Measurements from ENCODE around the gene CES2.
A peak's percentile ranks its signal among the peaks of the same experiment; 100 is the strongest.

CES2 gene

GRCh38 chr16:66945939-66946338 lies 10.6 kb downstream of the CES2 start:
- Mint-ChIP-seq H3K36me3 (ENCODE audit: low read depth) (peaks cover 25% of the 10 kb centered on the region), H3K27ac (no peak overlapping the region), H3K9me3 (no peaks in the 10 kb centered on the region), H3K4me3 (no peak overlapping the region), H3K4me1 (no peaks in the 10 kb centered on the region), H3K27me3 (ENCODE audit: low read depth) (peaks cover 3% of the 10 kb centered on the region)
- no peak for TF ChIP-seq CTCF (IDR thresholded peaks at IDR 0.05; ENCODE audit: unreplicated experiment in 3 of 3)

GRCh38 chr16:66946541-66946940 lies 11.2 kb downstream of the CES2 start:
- Mint-ChIP-seq H3K4me3 (no peak overlapping the region), H3K36me3 (ENCODE audit: low read depth) (peaks cover 24% of the 10 kb centered on the region), H3K4me1 (no peaks in the 10 kb centered on the region), H3K27ac (no peak overlapping the region), H3K9me3 (peaks cover 3% of the 10 kb centered on the region), H3K27me3 (ENCODE audit: low read depth) (peaks cover 3% of the 10 kb centered on the region)
- TF ChIP-seq CTCF (IDR thresholded peaks at IDR 0.05; ENCODE audit: unreplicated experiment in 3 of 3): no peak

DNA sequence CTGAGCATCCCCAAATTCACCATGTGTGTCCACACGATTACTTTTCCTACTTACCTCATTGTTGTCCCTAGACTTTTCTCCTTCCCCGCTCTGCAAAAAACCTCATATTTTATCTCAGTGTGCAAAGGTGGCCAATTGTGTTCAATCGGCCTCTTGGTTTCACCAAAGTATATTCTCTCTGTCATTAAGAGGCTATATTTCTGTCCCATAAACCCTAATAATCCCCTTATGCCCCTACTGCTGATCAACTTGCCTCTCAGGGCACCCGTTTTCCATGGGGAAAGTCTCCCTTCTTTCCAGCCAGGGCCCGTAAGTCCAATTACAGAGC lies 11.6 kb downstream of the CES2 start:
- peaks cover 3% of the 10 kb centered on the region for H3K27me3 Mint-ChIP-seq (ENCODE audit: low read depth)
- H3K4me3 Mint-ChIP-seq: no peak overlapping the region
- H3K9me3 Mint-ChIP-seq: peaks cover 7% of the 10 kb centered on the region
- no peak for TF ChIP-seq CTCF (IDR thresholded peaks at IDR 0.05; ENCODE audit: unreplicated experiment in 3 of 3)
- H3K36me3 Mint-ChIP-seq (ENCODE audit: low read depth): peaks cover 22% of the 10 kb centered on the region
- no peaks in the 10 kb centered on the region for H3K4me1 Mint-ChIP-seq
- no peak overlapping the region for H3K27ac Mint-ChIP-seq

DNA sequence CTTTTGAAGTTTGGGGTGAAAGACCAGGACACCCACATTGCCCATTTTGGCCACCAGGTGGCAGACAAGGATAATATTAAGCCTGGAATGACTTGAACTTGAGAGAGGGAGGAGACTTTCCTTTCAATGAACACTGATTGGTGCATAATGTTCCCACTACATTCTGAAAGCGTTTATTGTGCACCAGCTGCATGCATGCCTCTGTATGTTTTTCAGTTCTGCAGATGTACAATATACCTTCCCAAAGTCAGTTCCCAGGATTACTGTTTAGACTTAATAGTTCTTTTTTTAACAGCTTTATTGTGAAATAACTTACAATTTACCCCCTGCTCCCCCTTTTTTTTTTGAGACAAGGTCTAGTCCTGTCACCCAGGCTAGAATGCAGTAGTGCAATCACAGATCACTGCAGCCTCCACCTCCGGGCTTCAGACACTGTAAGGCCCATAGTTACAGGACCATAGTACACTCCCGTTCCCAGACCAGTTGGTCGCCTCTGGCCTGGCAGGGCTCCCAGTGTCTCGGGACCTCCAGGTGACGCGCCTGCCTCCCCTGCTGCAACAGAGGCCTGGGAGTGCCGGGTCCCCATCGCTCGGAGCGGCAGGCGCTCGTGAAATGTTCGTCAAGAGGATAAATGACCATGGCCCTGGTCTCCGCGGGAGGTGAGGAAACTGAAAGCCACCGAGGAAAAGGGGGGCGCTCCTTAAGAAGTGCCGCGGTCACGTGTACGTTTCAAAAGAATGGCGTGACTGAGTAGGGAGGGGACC lies 12.2 kb downstream of the CES2 start:
- Mint-ChIP-seq H3K4me1 (no peaks in the 10 kb centered on the region), H3K4me3 (no peak overlapping the region), H3K27me3 (ENCODE audit: low read depth) (peaks cover 3% of the 10 kb centered on the region), H3K9me3 (peaks cover 7% of the 10 kb centered on the region), H3K36me3 (ENCODE audit: low read depth) (peaks cover 17% of the 10 kb centered on the region), H3K27ac (no peak overlapping the region)
- peak; percentile 78 to 88 (median 83) for TF ChIP-seq CTCF (IDR thresholded peaks at IDR 0.05; ENCODE audit: unreplicated experiment in 3 of 3)

DNA sequence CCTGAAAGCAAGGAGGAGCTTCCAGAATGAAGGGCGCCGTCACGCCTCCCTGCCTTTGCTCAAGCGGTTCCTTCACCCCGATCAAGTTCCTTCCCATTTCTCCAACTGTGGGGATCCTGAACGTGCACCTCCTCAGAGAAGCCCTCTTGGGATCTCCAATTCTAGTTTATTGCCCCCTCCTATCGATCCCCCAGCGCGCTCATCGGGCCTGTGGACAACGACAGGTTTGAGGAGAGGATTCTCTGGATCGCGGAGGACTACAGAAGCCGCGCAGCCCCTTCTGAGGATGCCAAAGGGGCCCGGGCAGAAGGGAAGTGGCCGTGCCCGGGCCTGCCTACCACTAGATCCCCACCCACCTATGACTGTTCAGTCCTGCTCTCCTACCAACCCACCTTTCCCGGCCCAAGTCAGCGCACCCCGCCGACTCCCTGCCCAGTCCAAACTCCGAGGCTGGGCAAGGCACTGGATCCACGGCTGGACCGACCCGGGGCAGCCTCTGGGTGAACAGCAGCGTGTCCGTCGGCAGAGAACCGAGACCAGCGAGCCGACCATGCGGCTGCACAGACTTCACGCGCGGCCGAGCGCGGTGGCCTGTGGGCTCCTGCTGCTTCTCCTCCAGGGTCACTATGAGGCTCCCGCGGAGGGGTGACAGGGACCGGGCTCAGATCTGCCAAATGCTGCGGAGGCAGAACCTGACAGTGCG lies 13.0 kb downstream of the CES2 start:
- Mint-ChIP-seq H3K27me3 (ENCODE audit: low read depth) (peaks cover 3% of the 10 kb centered on the region), H3K9me3 (peaks cover 7% of the 10 kb centered on the region), H3K27ac (no peak overlapping the region), H3K4me3 (no peak overlapping the region), H3K4me1 (no peaks in the 10 kb centered on the region), H3K36me3 (ENCODE audit: low read depth) (peaks cover 10% of the 10 kb centered on the region)
- no peak for TF ChIP-seq CTCF (IDR thresholded peaks at IDR 0.05; ENCODE audit: unreplicated experiment in 3 of 3)

- Mint-ChIP-seq H3K27ac (no peak overlapping the region), H3K4me1 (no peaks in the 10 kb centered on the region), H3K9me3 (peaks cover 7% of the 10 kb centered on the region), H3K4me3 (no peak overlapping the region), H3K27me3 (ENCODE audit: low read depth) (peaks cover 4% of the 10 kb centered on the region), H3K36me3 (ENCODE audit: low read depth) (peaks cover 7% of the 10 kb centered on the region)
- TF ChIP-seq CTCF (IDR thresholded peaks at IDR 0.05; ENCODE audit: unreplicated experiment in 3 of 3): no peak
These were observed 13.5 kb downstream of the CES2 start for GRCh38 chr16:66948837-66949225.

Data from nephron (organoid).